Stimulated activated CD8-positive, alpha-beta memory T cell treated with anti-CD3 and anti-CD28 coated beads, Interleukin-7, amount 100 ng/mL, for 1 hour (primary cell): ENCODE measurements around the gene SLC10A6.

Experiments used
- DNase-seq, 2 donors: peaks; one replicate each; pipeline ENCODE4 v3.0.0-alpha.2; 2020; ENCODE audit warnings: low read depth in 2 of 2

The SLC10A6 gene

DNA sequence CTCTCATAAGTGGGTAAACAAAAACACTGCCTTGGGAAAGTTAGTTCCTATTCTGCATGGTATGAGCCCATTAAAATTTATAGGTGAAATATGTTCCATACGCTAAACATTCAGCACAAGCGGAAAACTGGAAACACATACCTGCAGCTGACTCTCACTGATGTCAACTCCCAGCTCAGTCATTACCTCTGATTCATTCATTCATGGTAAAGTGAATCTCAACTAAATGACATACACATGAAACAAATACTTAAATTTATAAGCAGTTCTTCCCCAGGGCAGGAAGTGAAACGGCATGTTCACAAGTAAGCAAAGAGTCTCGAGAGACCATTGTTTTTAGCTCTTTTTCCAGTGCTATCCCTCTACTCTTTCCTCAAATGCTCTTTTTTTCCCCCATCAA lies 1.6 kb downstream of the SLC10A6 start:
- no peak for DNase-seq

GRCh38 chr4:86846921-86847320 lies 2.3 kb downstream of the SLC10A6 start:
- DNase-seq: no peak

GRCh38 chr4:86845593-86845992 lies 3.6 kb downstream of the SLC10A6 start:
- DNase-seq: no peak

- no peak for DNase-seq
These were observed 7.9 kb downstream of the SLC10A6 start for GRCh38 chr4:86841309-86841708.

- no peak for DNase-seq
These were observed 8.3 kb downstream of the SLC10A6 start for GRCh38 chr4:86840858-86841257.

DNA sequence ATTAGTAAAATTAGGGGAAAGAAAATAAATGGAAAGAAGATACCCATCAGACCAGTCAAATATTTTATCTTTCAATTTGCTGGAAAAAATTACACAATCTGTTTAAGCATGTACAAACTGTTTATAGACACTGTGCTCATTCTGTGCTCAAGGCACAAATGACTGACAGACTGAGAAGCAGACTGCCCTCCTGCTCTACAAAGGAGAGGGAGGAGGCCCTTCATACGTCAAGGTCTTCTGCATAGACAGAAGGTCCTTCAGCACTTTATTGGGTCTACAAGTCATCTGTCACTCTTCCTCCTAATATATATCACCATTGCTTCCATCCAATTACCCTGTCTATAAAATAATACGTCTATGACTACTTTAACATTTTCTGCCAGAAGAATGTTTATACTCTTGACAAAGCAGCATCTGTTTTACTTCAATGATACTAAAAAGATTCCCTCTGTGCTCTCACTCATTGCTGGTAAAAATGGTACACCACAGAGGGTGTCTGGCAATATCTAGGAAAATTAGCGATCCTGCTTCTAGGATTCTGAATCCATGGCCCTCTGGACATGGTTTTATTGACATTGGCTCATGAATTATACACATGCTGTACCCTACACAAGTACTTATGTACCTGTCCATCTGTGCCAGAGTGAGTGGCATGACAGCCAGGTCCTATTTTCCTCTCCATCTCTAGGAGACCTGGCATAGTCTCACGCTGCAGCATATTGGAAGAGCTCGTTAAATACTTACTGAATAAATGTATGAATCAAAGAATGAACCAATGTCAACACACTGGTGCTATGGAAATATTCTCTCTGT lies 11.3 kb downstream of the SLC10A6 start:
- no peak for DNase-seq

- no peak for DNase-seq
These were observed 13.5 kb downstream of the SLC10A6 start for GRCh38 chr4:86835677-86836076.

GRCh38 chr4:86834901-86835300 lies 14.3 kb downstream of the SLC10A6 start:
- DNase-seq: no peak

DNA sequence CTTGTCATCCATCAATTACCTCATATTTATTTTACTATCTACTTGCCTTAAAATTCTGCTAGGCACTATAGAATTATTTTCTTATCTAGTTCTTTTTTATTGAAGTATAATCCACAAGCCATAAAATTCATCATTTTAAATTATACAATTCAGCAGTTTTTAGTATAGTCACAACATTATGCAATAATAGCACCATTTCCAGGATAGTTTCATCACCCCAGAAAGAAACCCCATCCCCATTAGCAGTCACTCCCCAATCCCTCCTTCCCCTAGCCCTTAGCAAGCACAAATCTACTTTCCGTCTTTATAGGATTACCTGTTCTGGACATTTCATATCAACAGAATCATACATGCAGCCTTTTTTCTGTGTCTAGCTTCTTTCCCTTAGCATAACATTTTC lies 15.6 kb downstream of the SLC10A6 start:
- no peak for DNase-seq

- DNase-seq: no peak
These were observed 17.7 kb downstream of the SLC10A6 start for GRCh38 chr4:86831262-86832130.

DNA sequence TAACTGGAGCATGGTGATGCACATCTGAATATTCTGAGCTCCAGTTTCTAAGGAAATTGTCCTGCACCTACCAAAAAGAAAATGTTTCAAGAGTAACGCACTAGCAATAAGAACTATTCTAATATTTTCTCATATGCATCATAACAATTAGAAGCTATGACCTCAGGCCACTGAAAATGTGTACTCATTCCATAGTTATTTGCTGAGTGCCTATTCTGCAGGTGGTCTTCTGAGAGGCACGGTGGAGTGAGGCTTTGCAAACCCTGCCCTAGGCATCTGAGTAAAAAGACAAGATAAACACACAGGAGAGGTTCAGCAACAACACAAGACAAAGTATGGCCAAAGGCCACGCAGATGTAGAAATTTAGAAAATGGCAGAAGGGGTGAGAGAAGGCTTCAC lies 23.7 kb downstream of the SLC10A6 start:
- DNase-seq: no peak

DNA sequence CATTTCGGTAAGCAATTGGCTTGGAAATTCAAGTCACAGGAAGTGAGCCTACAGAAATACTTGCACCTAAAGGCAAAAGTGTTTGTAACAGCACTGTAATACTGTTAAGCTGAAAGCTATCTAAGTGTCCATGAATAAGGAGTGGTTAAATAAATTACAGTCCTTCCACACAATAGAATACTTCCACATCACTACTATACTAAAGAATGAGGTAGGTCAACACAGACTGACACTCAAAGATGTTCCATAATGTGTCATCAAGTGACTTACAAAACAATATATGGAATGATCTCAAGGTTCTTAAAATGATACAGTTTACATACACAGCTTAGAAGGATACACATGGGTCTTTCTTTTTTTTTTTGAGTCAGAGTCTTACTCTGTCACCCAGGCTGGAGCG lies 27.0 kb downstream of the SLC10A6 start:
- no peak for DNase-seq

- DNase-seq: no peak
These were observed 28.0 kb downstream of the SLC10A6 start for GRCh38 chr4:86821151-86821550.

DNA sequence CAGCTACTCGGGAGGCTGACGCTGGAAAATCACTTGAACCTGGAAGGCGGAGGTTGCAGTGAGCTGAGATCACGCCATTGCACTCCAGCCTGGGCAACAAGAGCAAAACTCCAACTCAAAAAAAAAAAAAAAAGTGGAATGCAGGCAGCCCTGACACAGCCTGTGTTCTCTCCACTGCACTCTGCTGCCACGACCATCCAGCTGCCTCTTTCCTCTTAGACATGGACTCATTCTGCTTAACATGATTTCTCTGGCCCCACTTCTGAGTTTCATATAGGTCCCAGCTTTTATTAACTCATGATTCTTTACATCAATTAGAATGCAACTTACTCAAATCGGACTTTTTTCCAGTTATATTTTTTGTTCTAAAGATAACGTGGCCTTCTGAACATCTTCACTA lies 29.6 kb downstream of the SLC10A6 start:
- DNase-seq: no peak

GRCh38 chr4:86818841-86819240 lies 30.3 kb downstream of the SLC10A6 start:
- DNase-seq: no peak

DNA sequence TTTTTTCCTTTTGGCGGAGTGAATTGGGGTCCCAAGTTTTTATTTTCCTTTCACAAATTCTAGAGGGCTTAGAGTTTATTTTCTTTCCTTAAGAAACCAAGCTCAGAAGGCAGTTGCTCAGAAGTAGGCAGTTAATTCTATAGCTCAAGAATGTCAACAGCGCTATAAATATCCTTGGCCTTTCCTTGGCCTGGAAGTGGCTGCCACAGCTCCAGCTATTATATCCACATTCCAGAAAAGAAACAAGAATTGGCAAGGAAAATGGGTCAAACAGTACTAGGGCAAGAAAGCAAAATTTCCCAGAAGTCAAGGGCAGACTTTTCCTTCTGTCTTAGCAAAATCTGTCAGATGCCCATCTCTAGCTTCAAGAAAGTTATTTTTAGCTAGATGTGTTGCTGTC lies 31.0 kb downstream of the SLC10A6 start:
- DNase-seq: no peak

DNA sequence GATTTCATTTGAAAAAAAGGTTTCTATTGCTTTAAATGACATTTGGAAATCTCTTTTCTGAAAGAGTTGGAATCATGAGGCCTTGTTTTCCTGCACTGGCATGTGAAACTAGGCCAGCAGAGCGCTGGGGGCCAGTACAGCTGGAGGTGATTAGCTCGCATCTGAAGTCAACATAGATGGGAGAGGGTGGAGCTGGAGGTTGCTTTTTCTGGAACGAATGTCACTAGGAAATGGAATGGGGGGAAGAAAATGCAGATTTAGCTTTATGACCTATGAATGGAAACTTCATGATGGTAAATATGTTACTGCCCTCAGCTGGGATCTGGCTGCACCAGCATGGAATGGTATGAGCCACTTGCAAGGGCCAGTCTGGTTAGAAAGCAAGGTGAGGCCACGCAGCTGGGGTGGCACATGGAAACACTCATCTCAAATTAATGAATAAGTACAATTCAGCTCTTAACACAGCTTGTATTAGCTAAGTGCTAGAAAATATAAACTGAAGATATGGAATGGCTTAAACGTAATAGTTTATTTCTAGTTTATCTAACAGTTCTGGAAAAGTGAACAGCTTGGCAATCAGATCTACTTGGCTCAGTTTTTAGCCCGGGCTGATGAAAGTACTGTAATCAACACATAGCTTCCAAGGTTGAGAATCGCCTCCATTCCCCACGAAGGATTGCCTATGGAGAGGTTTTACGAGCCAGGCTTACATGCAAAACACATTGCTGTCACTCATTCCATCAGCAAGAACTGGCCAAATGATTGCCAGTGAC lies 32.5 kb downstream of the SLC10A6 start:
- no peak for DNase-seq

GRCh38 chr4:86815653-86816052 lies 33.5 kb downstream of the SLC10A6 start:
- DNase-seq: no peak

DNA sequence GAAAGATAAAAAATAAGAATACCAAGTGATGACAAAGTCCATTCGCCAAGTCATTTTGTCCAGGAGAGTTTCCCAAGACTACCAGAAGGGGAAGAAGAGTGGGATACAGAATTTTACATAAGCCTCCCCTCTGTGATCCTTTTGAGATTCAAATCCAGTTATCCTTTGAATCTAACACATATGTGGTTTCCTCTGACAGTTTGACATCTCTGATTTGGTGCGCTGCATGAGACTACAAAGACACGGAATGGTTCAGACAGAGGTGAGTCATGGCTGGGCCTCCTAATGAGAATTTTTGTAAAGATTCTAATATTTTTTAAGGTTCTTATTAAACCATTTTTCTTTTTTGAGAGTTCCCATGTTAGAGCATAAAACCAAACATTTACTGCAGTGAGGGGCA lies 38.3 kb downstream of the SLC10A6 start:
- DNase-seq: no peak

DNA sequence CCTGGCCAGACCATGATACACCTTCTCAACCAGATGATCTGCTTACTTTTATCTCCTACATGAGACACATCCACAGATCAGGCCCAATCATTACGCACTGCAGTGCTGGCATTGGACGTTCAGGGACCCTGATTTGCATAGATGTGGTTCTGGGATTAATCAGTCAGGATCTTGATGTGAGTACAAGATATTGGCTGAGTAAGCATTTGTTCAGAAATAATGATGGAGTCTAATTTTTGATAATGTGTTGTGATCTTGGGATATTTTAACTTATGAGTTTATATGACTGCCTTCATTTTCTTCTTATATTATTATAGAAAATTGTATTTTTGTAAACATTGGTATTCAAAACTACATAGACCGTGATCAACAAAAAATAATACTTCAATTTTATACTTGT lies 39.4 kb downstream of the SLC10A6 start:
- DNase-seq: no peak

DNA sequence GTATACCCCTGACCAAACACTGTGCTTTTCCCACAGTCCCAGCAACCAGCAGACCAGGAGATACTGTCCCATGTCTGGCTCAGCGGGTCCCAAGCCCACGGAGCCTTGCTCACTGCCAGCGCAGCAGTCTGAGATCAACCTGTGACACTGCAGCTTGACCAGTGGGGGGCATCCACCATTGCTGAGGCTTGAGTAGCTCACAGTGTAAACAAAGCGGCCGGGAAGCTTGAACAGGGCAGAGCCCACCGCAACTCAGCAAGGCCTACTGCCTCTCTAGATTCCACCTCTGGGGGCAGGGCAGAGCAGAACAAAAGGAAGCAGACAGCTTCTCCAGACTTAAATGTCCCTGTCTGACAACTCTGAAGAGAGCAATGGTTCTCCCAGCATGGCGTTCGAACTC lies 58.1 kb downstream of the SLC10A6 start:
- DNase-seq: no peak

DNA sequence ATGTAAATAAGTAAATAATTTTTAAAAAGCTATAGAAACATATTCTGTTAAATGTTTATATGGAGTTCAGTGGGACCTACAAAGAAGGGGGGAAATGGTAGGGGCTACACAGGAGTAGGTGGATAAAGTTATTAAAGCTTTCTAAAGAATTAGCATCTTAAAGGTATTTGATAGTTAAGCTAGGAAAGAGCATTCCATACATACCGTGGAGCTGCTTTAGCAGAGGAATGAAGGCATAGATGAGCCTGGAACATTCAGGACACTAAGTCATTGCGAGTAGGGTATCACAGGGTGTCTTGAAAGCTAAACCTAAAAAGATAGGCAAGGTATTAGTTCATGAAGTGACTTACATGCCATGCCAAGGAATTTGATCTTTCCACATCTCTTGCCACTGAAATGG lies 60.4 kb downstream of the SLC10A6 start:
- no peak for DNase-seq
